ENCODE data around the gene SPIN3.
"Not testable (repeated sequence)": the region's sequence is repeated elsewhere in the genome, so short reads cannot be mapped to it uniquely, and the experiment has no call there.

SPIN3 gene

DNA sequence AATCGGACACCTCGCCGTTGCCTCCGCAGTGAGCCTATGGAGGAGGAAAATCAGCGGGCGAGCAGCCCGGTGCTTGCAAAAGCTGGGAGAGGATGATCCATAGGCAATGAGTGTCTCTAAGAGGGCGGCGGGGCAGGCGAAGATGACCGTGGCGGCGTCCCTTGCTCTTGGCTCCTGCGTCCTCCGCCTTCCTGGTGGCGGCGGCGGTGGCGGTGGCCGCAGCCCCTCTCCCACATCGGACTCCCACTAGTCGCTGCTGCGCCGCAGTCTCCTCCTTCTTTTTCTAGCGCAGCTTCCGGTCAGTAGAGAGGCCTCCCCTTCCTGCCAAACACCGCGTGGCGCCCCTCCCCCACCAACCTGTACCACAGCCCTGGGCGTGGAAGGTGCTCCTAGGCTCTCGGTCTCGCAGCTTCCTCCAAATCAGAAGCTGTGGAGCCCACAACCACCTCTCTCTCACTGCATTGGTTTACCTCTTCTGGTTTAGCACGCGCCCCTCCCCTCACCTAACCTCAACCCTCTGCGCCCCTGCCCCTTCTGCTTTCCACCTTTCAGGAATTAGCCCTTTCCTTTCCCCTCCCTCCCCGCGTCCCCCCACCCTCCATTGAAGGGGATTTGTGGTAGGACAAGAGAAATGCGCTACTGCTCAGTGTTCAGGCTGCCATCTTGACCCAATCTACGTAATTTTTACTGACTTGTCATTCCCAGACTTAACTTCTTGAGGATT is at the start of gene SPIN3:
Gene SPIN3, minus strand, starts transcription at position 271 of the 724 bp plus-strand sequence. CDS start 594 bp downstream, outside the sequence.
- peaks cover 49% of the 10 kb centered on the region for H3K36me3 Mint-ChIP-seq (ENCODE audit: low read depth)

DNA sequence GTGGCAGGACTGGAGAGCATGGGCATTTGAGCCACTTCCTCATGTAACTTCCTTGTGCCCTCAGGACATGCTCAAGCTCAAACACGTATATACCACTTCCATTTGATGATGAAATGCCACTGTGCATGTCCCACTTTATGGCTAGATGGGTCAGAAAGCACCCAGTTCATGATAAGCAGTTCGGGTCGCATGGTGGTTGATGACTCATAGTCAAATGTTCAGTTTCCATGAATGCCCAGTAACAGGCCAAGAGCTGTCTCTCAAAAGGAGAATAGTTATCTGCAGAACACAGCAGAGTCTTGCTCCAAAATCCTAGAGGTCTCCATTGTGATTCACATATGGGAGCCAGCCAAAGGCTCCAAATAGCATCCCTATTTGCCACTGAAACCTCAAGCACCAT is 48.9 kb upstream of the SPIN3 start:
- Mint-ChIP-seq H3K36me3 (ENCODE audit: low read depth) (no peaks in the 10 kb centered on the region), H3K4me3 (no peak overlapping the region), H3K27me3 (ENCODE audit: low read depth, poor library complexity) (peaks cover 3% of the 10 kb centered on the region), H3K4me1 (no peaks in the 10 kb centered on the region), H3K27ac (no peak overlapping the region), H3K9me3 (peaks cover 82% of the 10 kb centered on the region)
- TF ChIP-seq, protein P1, sequence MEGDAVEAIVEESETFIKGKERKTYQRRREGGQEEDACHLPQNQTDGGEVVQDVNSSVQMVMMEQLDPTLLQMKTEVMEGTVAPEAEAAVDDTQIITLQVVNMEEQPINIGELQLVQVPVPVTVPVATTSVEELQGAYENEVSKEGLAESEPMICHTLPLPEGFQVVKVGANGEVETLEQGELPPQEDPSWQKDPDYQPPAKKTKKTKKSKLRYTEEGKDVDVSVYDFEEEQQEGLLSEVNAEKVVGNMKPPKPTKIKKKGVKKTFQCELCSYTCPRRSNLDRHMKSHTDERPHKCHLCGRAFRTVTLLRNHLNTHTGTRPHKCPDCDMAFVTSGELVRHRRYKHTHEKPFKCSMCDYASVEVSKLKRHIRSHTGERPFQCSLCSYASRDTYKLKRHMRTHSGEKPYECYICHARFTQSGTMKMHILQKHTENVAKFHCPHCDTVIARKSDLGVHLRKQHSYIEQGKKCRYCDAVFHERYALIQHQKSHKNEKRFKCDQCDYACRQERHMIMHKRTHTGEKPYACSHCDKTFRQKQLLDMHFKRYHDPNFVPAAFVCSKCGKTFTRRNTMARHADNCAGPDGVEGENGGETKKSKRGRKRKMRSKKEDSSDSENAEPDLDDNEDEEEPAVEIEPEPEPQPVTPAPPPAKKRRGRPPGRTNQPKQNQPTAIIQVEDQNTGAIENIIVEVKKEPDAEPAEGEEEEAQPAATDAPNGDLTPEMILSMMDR (IDR thresholded peaks at IDR 0.05): no peak
- no peak for DNase-seq

More for the DNA sequence above, at the start of gene SPIN3:
- Mint-ChIP-seq H3K27ac (peak within 1 kb of the TSS; percentile 82), H3K4me1 (peaks cover 31% of the 10 kb centered on the region), H3K9me3 (peaks cover 54% of the 10 kb centered on the region), H3K27me3 (ENCODE audit: low read depth, poor library complexity) (no peaks in the 10 kb centered on the region), H3K4me3 (peak within 1 kb of the TSS; percentile 94)
- TF ChIP-seq, protein P1 (IDR thresholded peaks at IDR 0.05): no peak
- peak; percentile 85 for DNase-seq

DNA sequence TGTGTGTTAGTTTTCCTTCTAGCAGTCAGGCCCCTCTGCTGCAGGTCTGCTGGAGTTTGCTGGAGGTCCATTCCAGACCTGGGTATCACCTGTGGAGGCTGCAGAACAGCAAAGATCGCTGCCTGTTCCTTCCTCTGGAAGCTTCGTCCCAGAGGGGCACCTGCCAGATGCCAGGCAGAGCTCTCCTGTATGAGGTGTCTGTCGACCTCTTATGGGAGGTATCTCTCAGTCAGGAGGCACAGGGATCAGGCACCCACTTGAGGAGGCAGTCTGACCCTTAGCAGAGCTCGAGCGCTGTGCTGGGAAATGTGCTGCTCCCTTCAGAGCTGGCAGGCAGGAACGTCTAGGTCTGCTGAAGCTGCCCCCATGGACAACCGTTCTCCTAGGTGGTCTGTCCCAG is 41.9 kb upstream of the SPIN3 start:
- H3K27ac Mint-ChIP-seq; H3K4me3 Mint-ChIP-seq; H3K4me1 Mint-ChIP-seq; H3K36me3 Mint-ChIP-seq (ENCODE audit: low read depth); H3K27me3 Mint-ChIP-seq (ENCODE audit: low read depth, poor library complexity); DNase-seq: not testable (repeated sequence)
- H3K9me3 Mint-ChIP-seq: peaks cover 81% of the 10 kb centered on the region

DNA sequence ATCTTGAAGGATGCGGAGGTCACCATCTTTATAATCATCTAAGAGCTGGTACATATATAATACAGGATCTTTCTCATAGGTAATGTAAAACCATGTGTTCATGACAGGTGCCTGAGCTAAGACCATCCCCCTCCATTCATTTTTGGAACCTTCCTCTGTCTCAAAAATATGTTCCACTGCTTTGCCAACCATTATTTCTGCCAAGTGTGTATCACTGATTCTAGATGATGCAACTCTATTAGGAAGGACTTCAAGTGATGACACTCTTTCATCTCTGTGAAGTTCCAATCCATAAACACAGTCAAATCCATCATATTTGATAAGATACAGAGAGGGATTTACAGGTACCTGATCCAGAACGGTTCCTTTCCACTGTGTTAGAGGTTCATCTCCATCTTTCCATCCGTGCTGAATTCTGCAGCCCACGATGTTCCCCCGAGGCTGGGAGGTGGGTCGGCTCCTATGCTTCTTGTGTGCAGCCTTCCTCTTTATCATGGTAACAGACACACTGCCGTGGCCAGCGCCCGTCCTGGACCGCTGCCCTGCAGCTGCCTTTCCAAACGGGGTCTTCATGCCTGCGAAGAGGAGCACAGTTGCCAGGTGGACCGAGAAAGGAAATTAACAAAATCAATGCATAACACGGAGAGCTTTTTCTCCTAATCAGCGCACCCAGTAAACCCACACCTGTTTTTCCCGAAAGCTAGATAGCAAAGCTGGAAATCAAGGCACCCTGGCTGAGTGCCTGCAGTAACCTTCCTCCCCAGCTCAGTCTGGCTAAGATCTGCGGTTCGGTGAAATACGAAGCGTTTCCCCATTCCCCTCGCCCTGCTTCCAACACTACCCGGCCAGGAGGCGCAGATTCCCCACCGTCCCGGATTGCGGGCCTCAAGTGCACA is 718 bp downstream of the SPIN3 start:
- Mint-ChIP-seq H3K27me3 (ENCODE audit: low read depth, poor library complexity) (no peaks in the 10 kb centered on the region), H3K36me3 (ENCODE audit: low read depth) (peaks cover 57% of the 10 kb centered on the region), H3K27ac (peak overlapping the region; percentile 77), H3K4me1 (peaks cover 31% of the 10 kb centered on the region), H3K4me3 (peak overlapping the region; percentile 94), H3K9me3 (peaks cover 55% of the 10 kb centered on the region)
- TF ChIP-seq, protein P1 (IDR thresholded peaks at IDR 0.05): no peak
- DNase-seq: peak; percentile 3

DNA sequence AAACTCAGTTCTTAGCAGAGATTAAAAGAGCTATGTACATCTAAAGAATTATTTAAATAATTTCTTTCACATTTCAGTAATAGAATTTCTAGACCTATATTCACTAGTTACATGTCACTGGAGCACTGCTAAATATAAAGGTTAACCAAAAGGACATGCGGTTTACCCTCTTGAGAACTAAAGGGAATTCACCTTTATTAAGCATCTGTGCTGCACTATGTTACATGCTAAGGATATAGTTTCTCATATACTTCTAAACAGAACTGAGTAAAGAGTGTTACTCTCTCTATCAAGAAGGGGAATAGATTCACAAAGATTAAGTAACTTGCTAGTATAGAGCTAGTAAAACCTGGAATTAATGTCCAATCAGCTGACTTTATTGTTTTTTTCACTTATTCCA is 7.6 kb downstream of the SPIN3 start:
- Mint-ChIP-seq H3K4me1 (no peaks in the 10 kb centered on the region), H3K27ac (no peak overlapping the region), H3K4me3 (no peak overlapping the region), H3K9me3 (peaks cover 32% of the 10 kb centered on the region), H3K36me3 (ENCODE audit: low read depth) (peaks cover 66% of the 10 kb centered on the region), H3K27me3 (ENCODE audit: low read depth, poor library complexity) (no peaks in the 10 kb centered on the region)
- TF ChIP-seq, protein P1 (IDR thresholded peaks at IDR 0.05): no peak
- DNase-seq: no peak

DNA sequence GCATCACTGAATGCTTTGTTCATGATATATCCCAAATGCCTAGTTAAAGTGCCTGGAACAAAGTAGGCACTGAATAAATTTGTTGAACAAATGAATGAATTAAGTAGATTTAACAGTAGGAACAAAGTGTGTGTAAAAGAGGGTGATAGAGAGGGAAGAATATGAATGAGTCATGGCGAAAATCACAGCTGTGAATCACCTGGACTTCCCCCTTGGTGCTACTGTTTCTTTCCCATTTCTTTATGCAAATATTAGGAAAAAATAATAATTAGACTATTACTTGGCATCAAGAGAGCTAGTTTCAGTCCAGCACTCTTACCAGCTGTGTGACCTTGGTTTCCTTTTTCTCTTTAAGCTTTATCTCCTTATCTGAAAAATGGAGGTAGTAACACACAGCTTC is 9.2 kb downstream of the SPIN3 start:
- Mint-ChIP-seq H3K27ac (no peak overlapping the region), H3K4me3 (no peak overlapping the region), H3K9me3 (peaks cover 20% of the 10 kb centered on the region), H3K27me3 (ENCODE audit: low read depth, poor library complexity) (no peaks in the 10 kb centered on the region), H3K4me1 (no peaks in the 10 kb centered on the region), H3K36me3 (ENCODE audit: low read depth) (peaks cover 50% of the 10 kb centered on the region)
- TF ChIP-seq, protein P1 (IDR thresholded peaks at IDR 0.05): no peak
- no peak for DNase-seq

All from nephron progenitor cell (in vitro differentiated cells).